Measurements from ENCODE around the gene RHOBTB1.

The RHOBTB1 gene

DNA sequence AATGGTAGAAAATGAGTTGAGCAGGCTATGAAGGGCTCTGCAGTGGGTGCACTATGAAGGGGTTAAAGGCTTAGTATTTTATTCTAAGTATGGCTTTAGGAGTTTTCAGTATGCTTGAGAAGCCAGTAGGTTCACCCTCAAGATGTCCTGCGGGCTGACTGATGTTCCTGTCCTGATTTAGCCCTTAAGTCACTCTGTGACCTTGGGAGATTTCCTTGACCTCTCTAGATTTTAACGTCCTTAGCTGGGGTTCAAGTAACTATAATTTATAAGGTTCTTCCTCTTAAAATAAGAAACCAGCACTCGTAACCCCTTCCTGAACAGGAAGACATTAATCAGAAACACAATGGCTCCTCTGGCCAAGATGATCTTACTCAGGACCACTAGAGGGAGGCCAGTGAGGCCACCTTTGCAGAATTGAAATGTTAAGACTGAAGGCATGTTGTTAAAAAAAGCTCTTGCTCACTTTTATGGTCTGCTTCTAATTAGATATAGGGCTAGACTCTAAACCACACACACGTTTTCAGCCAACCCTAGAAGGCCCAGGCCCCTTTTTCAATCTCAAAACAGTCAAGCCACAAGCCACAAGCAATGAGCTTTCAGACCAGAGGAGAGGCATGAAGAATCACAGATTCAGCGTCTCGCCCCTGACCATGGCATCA is 123.8 kb downstream of the RHOBTB1 start:
- H3F3A ChIP-seq (ENCODE audit: insufficient read depth) = no peaks in the 10 kb centered on the region
- no peak overlapping the region for H2AFZ ChIP-seq (ENCODE audit: low read depth, low read length, severe bottlenecking)
- H3K27ac ChIP-seq (ENCODE audit: low read depth, low read length) = no peak overlapping the region
- H4K20me1 ChIP-seq (ENCODE audit: low read depth, low read length) = no peaks in the 10 kb centered on the region
- H3K9ac ChIP-seq (ENCODE audit: low read length) = no peak overlapping the region
- no peaks in the 10 kb centered on the region for H3K79me2 ChIP-seq (ENCODE audit: insufficient read depth, low read length)
- TF ChIP-seq CTCF (IDR thresholded peaks at IDR 0.05; ENCODE audit: insufficient read depth, low read length, poor library complexity, severe bottlenecking) (no peak), EZH2phosphoT487 (conservative IDR thresholded peaks at IDR 0.05; ENCODE audit: low read length) (no peak)
- no peaks in the 10 kb centered on the region for H3K9me3 ChIP-seq (ENCODE audit: insufficient read depth, low read length)
- no peaks in the 10 kb centered on the region for H3K36me3 ChIP-seq (ENCODE audit: low read length)
- H3K4me2 ChIP-seq (ENCODE audit: low read depth, low read length, poor library complexity, severe bottlenecking) = no peak overlapping the region
- no peaks in the 10 kb centered on the region for H3K27me3 ChIP-seq (ENCODE audit: low read length)
- H3K4me3 ChIP-seq (ENCODE audit: insufficient read depth, low read length, poor library complexity, severe bottlenecking) = no peak overlapping the region
- H3K9me2 ChIP-seq (replicated peaks; ENCODE audit: insufficient read depth, low read length) = no peaks in the 10 kb centered on the region

All from SU-DHL-6 (cell line).